SH-SY5Y (cell line): ENCODE data around the gene SYNE2.

Experiments
- GATA2 ChIP-seq: IDR thresholded peaks from 2 replicates; pipeline ENCODE4 v1.6.1; 2011; ENCODE audit warnings: mild to moderate bottlenecking, low read depth, low read length
- GATA3 ChIP-seq: IDR thresholded peaks from 2 replicates; pipeline ENCODE4 v1.6.1; 2011; ENCODE audit warnings: low read depth, mild to moderate bottlenecking, low read length, moderate library complexity

DNA sequence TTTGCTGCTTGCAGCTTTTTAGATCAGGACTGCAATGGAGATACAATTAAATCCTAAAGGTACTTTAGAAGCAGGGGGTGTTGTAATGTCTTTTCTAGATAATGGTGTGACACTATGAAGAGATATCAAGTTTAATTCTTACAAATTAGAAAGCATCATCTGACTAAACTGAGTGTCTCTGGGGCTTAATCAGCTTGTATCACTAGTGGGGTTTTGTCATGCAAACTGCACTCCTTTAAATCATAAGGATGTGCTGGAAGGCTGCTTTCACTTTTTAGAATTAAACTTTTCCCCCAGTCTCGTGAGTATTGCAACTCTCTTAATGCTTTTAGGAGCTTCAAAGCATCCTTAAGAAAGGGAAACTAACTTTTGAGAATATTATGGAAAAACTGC is 222.8 kb downstream of the SYNE2 start:
- TF ChIP-seq GATA3 (no peak), GATA2 (no peak)
